ENCODE measurements around the gene SRRD.

SRRD gene

DNA sequence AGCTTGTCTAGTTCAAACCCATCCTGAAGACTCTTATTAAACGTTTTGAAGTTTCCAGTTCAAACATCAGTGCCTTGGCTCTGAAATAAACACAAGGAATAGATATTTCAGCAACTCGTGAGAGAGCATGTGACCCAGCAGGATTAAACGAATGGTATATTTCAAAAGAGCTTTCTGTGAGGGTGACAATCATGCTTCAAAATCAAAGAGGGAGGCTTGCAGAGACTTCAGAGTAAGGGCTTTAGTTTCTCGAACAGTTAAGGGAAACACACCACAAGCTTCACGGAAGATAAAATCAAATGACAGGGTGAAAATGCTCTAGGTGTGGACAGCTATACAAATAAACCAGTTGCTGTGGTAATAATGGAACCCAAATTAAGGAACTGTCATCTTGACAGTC, 1.5 kb upstream of the SRRD start:
- DNase-seq (ENCODE audit: low spot score) = no peak

DNA sequence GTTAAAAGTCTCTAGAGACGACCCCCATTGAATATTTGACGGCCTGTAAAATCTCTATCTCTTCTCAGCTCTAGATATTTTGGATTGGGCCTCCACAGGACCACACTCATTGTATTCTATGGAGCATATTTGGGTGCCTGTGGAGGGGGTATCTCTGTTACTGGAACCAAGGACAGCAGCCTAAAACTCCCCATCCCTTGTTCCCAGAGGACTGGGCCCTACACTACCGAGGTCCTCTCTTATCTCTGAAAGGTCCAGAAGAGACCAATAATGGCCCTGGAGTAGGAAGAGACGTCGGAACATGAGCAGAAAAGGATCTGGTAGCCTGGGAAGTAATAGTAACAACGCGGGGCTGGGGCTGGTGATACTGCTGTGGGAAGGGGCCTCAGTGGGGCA, 636 bp upstream of the SRRD start:
- DNase-seq (ENCODE audit: low spot score) = no peak

DNA sequence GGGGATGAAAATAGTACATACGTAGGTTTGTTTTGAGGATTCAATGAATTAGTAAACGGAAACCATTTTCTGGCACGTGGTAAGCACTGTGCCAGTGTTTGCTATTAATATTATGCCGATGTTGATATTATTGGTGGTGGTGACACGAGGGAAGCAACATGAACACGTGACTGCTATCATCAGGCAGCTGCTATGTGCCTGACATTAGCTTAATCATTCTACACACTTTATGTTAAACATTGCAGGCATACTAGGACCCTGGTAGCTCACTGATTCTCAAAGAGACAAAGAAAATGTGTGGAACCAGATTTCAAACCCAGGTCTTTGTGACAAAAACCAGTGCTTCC, 656 bp downstream of the SRRD start:
- peak; percentile 36 for DNase-seq (ENCODE audit: low spot score)

DNA sequence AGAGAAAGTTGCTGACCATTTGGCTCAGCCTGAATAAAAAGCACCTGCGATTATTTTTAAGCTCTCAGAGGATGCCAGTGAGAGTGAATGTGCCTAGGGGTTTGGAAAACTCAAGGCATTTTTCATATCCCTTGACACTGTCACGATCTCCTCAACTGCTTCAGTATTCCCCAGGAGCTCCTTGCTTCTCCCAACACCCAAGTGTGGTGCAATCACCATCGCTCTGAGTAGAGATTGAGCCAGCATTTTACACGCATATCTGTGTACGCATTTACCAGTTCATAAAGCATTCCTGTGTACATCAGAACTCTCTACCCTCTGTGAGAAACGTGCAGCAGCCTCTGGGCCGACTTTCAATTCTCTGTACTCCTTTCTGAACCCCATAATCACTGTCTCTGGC, 1.3 kb downstream of the SRRD start:
- DNase-seq (ENCODE audit: low spot score) = no peak

DNA sequence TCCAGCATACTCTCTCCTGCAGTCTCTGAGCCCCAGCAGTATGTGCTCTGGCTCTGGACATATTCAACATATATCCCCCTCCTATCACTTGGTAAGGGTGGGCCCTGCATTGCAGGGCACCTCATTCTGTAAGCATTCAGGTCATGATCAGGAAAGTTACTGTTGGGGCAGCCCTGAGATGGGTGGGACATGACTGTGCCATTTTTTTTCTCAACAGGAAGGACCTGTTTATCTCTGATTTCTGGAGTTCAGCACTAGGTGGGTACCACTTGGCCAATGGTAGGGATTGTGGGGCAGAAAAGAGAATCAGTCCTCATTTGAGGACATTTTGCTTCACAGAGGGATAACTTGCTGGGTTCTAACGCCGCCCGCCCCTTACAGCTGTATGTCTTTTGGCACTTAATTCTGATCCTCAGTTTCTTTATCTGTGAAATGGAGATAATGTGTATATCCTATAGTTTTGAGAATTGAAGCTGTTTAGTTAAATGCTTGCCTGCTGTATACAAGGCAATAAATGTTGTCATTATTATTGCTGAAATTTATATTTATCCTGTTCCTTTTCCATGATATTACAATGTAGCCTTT, 2.2 kb downstream of the SRRD start:
- no peak for DNase-seq (ENCODE audit: low spot score)

DNA sequence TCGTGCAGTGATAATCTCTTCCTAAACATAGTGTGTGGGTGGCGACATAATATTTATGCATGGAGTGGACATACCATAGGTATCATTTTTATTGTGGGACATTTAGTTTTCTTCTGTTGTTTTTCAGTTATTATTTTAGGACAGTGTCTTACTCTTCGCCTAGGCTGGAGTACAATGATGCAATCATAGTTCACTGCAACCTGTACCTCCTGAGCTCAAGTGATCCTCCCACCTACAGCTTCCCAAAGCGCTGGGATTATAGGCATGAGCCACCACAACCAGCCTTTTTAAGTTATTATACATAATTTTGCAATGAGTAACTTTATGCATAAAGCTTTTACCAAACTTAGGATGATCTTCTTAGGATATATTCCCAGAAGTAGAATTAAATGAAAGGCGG, 2.7 kb downstream of the SRRD start:
- DNase-seq (ENCODE audit: low spot score) = no peak

DNA sequence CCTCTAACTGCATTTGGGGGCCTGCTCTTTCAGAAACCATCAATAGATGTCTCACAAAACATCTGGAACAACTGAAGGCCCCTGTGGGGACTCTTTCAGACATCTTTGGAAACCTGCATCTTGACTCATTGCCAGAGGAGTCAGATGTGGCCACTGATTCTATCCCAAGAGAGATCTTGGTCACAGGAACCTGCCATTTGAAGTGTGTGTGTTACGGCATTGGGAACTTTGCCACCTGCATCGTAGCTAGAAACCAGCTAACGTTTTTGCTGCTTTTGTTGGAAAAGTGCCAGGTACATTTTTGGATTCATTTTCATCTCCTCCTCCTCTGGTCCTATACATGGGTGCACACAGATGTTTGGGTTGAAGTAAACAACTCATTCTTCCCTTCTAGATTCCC, 4.3 kb downstream of the SRRD start:
- DNase-seq (ENCODE audit: low spot score) = no peak

DNA sequence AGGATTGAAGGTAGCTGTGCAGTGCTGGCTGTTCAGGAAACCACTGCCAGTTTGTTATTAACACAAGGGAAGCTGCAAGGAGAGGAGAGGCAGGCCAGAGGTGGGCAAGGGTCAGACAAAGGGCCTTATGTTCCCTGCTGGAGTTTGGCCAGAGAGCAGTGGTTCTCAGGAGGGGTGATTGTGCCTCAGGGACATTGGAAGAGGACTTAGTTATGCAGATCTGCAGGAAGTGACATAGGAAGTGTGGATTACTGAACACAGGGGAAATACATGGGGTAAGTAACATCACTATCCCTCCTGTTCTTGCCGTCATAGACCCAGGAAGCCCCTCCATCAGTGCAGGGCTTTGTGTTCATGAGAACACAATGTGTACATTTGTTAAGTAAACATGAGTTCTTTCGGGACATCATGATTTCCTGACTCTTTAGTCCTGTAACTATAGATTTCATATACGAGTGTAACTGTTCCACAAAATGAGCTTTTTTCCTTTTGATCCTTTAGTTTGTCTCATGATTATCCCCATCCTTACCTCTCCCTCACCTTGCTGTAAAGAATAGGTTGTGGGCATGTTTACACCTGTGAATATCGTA, 5.9 kb downstream of the SRRD start:
- DNase-seq (ENCODE audit: low spot score) = no peak

DNA sequence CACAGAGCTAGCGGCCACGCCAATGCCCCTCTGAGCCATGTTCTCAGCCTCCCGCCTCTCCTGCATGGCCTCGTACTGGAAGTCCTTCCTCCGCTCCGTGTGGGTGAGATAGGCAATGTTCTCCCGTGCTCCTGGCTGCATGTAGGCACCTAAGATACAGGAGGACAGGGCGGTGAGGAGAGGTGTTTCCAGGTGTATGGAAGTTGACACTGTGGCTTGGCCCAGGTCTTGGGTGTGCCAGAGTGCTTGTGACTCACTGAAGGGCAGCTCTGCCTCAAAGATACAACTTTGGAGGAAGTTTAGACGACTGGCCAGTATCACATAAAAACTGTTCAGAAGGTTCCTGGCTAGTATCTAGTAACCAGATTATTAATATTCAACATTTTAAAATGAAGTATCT, 8.5 kb downstream of the SRRD start:
- no peak for DNase-seq (ENCODE audit: low spot score)

DNA sequence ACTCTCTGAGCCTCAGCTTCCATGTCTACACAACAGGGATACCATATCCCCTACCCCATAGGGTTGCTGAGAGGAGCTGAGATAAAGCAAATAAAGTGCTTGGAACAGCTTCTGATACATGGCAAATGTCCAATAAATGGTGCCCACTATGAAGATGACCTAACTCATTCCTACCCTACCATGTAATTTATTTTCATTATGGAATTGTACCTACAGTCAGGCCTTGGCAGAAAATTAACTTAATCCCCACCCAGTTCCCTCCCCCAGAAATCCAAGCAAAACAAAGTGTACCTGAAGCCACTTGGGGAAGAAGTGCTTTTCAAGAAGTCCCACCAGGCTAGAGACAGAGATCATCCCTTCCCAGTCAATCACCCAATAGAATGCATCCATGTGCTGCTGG, 10.8 kb downstream of the SRRD start:
- DNase-seq (ENCODE audit: low spot score) = no peak

DNA sequence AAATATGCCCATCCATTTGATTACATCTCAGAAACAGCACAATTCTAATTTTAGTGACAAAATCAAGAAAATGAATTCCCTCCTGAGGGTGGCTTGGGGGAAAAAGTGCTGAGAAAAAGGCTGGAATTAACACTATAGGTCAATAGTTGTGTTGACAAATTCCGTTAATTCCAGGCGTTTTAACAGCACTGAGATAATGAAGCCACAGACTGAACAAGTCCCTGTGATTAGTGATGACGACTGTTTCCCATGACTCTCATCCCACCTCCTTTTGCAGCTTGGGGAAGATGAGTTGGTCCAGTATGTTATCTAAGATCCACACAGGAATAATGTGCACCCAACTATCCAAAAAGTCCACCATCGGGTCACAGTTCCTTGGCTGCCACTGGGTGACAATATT, 12.8 kb downstream of the SRRD start:
- no peak for DNase-seq (ENCODE audit: low spot score)

DNA sequence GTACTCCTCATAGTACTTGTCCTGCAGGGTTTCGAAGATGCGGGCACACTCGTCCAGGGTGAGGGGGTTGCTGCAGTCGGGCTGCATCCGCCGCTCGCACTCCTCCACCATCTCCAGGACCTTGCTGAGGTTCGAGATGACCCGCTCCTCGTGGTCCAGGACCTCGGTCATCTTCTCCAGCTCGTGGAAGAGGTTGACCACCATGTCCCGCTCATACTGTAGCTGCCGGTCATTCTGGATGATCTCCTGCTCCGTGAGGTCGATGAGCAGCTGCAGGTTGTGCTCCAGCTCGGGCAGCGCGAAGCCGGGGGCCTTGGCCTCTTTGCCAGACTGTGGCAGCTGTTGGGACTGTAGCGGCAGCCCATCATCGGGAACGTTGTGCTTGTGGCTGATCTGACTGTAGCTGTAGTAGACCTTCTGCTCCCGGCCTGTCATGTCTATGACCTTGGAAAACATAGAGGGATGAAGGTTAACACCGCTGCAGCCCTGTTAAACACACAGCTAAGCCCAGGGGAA, 15.6 kb downstream of the SRRD start:
- no peak for DNase-seq (ENCODE audit: low spot score)

DNA sequence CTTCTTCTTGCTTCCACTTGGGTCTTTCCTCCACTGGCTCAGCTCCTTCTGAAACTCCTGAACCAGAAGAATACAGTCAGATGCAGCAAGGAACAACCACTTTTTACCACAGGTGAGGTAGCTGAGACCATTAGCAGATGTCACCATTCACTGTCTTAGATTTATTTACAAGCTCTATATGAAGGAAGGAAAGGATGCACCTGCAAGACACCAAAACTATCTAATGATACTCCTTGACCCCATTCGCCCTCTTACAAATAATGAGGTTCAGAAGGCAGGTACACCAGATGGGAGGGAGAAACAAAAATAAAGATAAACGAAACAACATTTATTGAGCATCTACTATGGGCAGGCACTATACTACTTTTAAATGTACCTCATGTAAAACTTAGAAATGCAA, 18.3 kb downstream of the SRRD start:
- DNase-seq (ENCODE audit: low spot score) = no peak

DNA sequence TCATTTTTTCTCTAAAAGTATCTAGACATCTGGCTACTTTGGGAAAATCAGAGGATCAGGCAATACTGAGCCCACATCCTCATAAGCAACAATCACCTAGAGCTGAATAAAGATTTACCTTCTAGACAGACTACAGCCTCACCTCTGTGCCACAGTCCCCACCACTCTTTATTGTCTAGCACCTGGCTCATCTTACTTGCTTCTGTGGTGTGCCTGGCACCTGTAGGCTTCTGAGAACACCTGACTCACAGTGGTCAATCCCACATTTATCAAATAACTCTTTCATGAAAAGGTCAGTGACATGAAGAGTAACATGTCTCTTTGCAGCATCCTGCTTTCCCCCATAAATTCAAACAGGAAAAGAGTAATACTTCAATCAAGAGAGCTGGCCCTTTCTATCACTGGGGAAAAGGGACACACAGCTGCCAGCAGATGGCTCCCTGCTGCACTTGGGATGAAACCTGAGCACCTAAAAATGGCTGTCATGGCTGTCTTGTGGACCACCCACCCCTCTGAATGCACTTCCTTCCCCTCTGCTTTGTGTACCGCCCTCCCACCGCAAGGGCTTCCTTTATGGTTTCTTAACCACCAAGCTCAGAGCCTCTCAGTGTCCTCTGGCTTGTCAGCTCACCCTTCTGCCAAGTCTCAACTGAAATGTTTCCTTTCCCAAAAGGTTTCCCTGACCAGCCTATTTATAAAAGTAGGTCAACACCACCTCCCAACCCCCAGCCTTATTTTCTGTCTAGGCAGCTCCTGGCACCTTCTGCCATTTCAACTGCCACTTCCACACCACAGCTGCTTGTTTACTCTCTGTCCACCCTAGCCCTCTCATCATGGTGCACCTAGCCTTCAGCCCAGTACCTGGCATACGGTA, 19.2 kb downstream of the SRRD start:
- peak; percentile 40 for DNase-seq (ENCODE audit: low spot score)

DNA sequence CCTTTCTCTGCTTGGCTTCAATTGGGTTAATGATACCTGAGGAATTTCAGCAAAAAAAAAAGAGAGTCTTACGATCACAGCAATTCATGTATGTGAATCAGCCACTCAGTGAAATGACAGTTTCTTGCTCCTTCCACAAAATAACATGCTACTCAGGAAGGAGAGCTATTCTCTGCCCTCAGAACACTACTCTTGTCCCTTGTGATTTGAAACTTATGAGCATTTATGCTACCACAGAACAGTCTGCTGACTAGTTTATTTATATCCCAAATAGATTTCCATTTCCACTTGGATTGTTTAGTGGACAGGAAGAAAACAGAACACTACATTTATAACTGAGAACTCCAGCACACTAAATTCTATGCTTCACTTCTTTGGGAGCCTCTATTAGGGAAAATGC, 20.1 kb downstream of the SRRD start:
- DNase-seq (ENCODE audit: low spot score) = no peak

DNA sequence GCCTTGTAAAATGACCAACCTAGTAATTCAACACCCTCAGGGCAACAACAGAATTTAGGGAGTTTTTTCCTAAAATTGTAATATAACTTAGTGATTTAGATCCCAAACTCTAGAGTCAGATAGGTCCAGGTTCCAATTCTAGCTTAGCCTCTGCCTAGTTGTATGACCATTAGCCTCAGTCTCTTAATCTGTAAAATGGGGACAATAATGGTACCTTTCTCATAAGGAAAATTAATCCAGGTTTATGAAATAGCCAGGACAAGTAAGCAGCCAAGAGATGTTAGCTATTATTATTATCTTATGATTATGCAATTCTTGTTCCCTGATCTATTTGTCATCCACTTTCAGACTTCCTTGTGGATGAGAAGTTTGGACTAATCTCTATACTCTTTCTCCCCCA, 24.5 kb downstream of the SRRD start:
- DNase-seq (ENCODE audit: low spot score) = no peak

DNA sequence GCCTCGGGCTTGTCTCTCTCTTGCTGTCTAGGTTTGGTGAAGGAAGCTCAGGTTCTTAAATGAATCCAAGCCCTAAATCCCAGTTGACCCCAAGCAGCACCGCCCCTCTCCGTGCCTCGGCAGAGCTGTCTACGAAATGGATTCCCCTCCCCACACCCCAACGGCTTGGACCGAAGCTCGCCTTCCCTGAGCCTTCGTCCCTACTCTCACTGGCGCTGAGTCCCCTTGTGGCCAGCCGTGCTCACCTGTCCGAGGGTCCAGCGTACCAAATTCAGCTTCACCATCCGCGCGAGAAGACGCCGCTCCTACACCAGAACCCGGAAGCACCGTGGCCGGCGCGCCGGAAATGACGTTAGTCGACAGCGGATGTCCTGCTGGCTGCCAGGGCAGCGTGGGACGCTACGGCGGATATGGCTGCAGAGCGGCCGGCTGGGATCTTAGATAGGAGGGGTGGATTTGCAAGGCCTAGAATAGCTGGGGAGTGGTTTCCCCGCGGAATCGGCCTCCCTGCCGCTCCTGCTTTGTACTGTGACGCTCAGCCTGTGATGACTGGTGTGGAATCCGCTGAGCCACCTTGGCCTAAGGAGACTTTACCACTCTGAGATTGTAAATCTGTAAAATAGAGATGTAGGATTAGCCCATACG, 28.6 kb downstream of the SRRD start, which contains the start of gene TFIP11:
TFIP11 (minus strand) TSS at position 325 of the 645 bp plus-strand sequence. CDS start 2,201 bp downstream, outside the sequence.
- DNase-seq (ENCODE audit: low spot score) = peak; percentile 95

DNA sequence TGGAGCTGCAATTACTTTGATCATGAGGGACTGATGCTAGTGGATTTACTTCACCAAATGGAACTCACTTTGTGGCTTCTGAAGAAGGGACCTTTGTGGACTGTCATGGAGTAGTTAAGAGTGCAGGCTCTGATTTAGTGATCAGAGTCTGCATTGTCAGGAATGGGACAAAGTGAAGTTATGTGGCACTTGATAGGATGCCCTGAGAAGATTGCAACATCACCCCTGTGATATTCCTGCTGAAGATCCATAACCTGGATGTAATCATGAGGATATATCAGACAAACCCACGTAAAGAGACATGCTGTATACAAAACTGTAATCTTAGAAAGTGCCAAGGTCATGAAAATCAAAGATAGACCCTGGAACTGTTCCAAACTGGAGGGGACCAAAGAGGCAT, 30.2 kb downstream of the SRRD start:
- DNase-seq (ENCODE audit: low spot score) = no peak

DNA sequence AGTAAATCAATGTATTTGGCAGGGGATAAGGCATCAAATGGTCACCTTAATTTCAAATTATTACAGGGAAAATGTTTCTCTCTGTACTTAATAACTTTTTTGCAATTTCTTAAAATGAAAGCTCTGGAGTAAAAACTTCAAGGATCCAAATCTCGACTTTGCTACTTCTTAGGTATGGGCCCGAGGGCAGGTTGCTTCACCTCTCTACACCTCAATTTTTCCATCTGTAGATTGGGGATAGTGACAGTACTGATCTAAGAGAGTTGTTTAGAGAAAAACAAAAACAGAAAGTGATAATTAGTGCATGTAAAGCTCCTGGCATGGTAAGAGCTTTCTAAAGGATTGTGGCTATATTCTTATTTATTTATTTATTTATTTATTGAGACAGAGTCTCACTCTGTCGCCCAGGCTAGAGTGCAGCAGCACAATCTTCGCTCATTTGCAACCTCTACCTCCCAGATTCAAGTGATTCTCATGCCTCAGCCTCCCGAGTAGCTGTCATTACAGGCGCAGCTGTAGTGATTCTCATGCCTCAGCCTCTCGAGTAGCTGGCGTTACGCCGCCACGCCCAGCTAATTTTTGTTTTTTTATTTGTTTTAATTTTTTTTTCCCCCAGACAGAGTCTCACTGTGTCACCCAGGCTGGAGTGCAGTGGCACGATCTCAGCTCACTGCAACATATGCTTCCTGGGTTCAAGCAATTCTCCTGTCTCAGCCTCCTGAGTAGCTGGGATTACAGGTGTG, 30.9 kb downstream of the SRRD start:
- no peak for DNase-seq (ENCODE audit: low spot score)

DNA sequence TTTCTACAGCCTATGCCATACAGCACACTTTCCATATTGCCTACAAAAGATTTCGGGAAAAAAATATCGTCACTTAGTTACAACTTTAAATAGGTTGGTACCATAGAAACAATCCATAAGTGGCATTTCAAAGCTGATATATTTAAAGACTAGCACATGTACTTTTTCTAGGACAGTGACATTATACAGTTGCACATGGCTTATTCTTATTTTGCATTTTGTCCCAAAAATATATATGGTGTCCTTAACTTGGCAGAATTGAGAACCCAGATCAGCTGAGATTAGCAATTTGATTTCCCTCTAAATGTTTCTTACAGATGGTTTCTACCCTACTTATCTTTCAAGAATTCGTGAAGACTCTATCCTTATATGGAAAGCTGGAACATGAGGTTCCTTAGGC, 32.3 kb downstream of the SRRD start:
- no peak for DNase-seq (ENCODE audit: low spot score)

DNA sequence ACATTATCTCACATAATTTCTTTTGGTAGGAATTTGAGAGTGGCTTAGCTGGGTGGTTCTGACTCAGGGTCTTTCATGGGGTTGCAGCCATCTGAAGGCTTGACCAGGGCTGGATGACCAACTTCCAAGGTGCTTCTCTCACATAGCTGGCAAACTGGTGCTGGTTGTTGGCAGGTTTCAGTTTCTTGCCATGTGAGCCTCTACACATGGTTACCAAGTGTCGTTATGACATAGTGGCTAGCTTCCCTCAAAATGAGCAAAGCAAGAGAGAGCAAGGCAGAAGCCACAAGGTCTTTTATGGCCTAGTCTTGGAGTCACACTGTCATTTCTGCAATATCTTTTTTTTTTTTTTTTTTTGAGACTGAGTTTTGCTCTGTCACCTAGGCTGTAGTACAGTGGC, 32.8 kb downstream of the SRRD start:
- no peak for DNase-seq (ENCODE audit: low spot score)

DNA sequence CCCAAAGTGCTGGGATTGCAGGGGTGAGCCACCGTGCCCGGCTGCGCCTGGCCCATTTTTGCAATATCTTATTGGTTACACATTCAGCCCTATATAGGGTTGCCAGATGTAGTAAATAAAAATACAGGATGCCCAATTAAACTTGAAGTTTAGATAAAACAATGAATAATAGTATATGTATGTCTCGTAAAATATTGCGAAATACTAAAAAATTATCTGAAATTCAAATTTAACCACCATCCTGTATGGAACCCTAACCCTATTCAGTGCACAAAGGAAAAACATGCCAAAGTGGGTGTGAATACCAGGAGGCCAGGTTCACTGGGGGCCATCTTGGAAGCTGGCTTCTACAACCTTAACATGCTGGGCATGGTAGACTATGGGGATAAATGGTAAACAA, 33.8 kb downstream of the SRRD start:
- DNase-seq (ENCODE audit: low spot score) = no peak

Measured in AG08396 (cell line).